ENCODE data around the gene PDZD2. TPM values are rescaled to one million over a fixed set of nuclear protein-coding genes. Genes with fewer than 3 reads are reported as not detected.

PDZD2 gene
- polyA plus RNA-seq, 1 donor from 2014 or later = 3.1 TPM

DNA sequence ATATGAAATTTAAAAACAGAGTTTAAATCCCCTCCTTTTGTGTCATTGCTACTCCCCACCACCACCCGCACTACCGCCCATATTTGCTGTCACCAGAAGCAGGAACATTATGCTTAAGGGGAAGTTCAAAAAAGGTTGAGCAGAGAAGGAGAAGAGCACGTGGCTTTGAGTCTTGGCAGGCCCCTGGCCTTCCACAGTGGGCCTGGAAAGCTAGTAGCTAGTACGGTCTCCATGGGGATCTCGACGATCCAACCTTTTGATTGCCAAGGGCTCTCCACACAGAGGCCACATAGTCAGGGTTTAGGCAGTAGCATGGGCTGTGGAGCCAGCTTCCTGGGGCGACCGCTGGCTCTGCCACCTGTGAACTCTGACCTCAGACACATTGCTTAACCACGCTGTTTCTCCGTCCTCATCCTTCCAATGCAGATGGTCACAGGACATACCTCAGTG is 445.1 kb downstream of the PDZD2 start:
- Histone ChIP-seq H3K36me3 (ENCODE audit: insufficient read depth, low read length) (no peaks in the 10 kb centered on the region), H2AFZ (ENCODE audit: low read depth, low read length) (no peak overlapping the region), H3F3A (ENCODE audit: insufficient read depth, low read length, poor library complexity, severe bottlenecking) (no peaks in the 10 kb centered on the region), H4K20me1 (ENCODE audit: insufficient read depth) (no peaks in the 10 kb centered on the region), H3K4me3 (ENCODE audit: low read length) (no peak overlapping the region), H3K79me2 (replicated peaks; ENCODE audit: insufficient read depth, low read length) (no peaks in the 10 kb centered on the region), H3K27me3 (ENCODE audit: insufficient read depth, low read depth, low read length) (no peaks in the 10 kb centered on the region), H3K9me2 (ENCODE audit: insufficient read depth, low read length) (no peaks in the 10 kb centered on the region), H3K27ac (ENCODE audit: low read length) (no peak overlapping the region), H3K9ac (ENCODE audit: low read length) (no peak overlapping the region), H3K9me3 (ENCODE audit: low read length) (no peaks in the 10 kb centered on the region), H3K4me2 (ENCODE audit: low read length) (no peak overlapping the region)
- TF ChIP-seq POLR2AphosphoS5 (IDR thresholded peaks at IDR 0.05) (no peak), SMC3 (conservative IDR thresholded peaks at IDR 0.05; ENCODE audit: poor library complexity) (no peak), TAF1 (IDR thresholded peaks at IDR 0.05; ENCODE audit: low read depth) (no peak)
- TF ChIP-seq, protein P1, sequence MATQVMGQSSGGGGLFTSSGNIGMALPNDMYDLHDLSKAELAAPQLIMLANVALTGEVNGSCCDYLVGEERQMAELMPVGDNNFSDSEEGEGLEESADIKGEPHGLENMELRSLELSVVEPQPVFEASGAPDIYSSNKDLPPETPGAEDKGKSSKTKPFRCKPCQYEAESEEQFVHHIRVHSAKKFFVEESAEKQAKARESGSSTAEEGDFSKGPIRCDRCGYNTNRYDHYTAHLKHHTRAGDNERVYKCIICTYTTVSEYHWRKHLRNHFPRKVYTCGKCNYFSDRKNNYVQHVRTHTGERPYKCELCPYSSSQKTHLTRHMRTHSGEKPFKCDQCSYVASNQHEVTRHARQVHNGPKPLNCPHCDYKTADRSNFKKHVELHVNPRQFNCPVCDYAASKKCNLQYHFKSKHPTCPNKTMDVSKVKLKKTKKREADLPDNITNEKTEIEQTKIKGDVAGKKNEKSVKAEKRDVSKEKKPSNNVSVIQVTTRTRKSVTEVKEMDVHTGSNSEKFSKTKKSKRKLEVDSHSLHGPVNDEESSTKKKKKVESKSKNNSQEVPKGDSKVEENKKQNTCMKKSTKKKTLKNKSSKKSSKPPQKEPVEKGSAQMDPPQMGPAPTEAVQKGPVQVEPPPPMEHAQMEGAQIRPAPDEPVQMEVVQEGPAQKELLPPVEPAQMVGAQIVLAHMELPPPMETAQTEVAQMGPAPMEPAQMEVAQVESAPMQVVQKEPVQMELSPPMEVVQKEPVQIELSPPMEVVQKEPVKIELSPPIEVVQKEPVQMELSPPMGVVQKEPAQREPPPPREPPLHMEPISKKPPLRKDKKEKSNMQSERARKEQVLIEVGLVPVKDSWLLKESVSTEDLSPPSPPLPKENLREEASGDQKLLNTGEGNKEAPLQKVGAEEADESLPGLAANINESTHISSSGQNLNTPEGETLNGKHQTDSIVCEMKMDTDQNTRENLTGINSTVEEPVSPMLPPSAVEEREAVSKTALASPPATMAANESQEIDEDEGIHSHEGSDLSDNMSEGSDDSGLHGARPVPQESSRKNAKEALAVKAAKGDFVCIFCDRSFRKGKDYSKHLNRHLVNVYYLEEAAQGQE (IDR thresholded peaks at IDR 0.05; ENCODE audit: borderline replicate concordance) = no peak

DNA sequence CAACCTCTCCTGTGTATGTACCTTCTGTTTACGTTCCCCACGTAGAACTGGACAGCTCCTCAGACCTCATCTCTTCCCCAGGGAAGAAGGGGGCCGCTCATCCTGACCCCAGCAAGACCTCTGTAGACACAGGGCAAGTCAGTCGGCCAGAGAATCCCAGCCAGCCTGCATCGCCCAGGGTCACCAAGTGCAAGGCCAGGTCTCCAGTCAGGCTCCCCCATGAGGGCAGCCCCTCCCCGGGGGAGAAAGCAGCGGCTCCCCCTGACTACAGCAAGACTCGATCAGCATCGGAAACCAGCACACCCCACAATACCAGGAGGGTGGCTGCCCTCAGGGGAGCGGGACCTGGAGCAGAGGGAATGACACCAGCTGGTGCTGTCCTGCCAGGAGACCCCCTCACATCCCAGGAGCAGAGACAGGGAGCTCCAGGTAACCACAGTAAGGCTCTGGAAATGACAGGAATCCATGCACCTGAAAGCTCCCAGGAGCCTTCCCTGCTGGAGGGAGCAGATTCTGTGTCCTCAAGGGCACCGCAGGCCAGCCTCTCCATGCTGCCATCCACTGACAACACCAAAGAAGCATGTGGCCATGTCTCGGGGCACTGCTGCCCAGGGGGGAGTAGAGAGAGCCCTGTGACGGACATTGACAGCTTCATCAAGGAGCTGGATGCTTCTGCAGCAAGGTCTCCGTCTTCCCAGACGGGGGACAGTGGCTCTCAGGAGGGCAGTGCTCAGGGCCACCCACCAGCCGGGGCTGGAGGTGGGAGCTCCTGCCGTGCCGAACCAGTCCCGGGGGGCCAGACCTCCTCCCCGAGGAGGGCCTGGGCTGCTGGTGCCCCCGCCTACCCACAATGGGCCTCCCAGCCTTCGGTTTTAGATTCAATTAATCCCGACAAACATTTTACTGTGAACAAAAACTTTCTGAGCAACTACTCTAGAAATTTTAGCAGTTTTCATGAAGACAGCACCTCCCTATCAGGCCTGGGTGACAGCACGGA is 448.5 kb downstream of the PDZD2 start:
- no peaks in the 10 kb centered on the region for H3K36me3 ChIP-seq (ENCODE audit: insufficient read depth, low read length)
- no peak overlapping the region for H3K27ac ChIP-seq (ENCODE audit: low read length)

More for the DNA sequence above, 448.5 kb downstream of the PDZD2 start:
- no peak overlapping the region for H3K4me3 ChIP-seq (ENCODE audit: low read length)
- TF ChIP-seq, protein P1 (IDR thresholded peaks at IDR 0.05; ENCODE audit: borderline replicate concordance) = no peak
- no peak for TF ChIP-seq RAD21 (conservative IDR thresholded peaks at IDR 0.05)
- no peak for TF ChIP-seq EZH2 (IDR thresholded peaks at IDR 0.05; ENCODE audit: borderline replicate concordance, insufficient read depth, low read length, poor library complexity, severe bottlenecking)
- no peak for TF ChIP-seq POLR2AphosphoS5 (IDR thresholded peaks at IDR 0.05)
- TF ChIP-seq SMC3 (conservative IDR thresholded peaks at IDR 0.05; ENCODE audit: poor library complexity) = no peak
- TF ChIP-seq, protein P2, sequence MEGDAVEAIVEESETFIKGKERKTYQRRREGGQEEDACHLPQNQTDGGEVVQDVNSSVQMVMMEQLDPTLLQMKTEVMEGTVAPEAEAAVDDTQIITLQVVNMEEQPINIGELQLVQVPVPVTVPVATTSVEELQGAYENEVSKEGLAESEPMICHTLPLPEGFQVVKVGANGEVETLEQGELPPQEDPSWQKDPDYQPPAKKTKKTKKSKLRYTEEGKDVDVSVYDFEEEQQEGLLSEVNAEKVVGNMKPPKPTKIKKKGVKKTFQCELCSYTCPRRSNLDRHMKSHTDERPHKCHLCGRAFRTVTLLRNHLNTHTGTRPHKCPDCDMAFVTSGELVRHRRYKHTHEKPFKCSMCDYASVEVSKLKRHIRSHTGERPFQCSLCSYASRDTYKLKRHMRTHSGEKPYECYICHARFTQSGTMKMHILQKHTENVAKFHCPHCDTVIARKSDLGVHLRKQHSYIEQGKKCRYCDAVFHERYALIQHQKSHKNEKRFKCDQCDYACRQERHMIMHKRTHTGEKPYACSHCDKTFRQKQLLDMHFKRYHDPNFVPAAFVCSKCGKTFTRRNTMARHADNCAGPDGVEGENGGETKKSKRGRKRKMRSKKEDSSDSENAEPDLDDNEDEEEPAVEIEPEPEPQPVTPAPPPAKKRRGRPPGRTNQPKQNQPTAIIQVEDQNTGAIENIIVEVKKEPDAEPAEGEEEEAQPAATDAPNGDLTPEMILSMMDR (IDR thresholded peaks at IDR 0.05; ENCODE audit: poor library complexity, severe bottlenecking) = no peak
- no peak for TF ChIP-seq EP300 (conservative IDR thresholded peaks at IDR 0.05; ENCODE audit: poor library complexity, severe bottlenecking)
- TF ChIP-seq TAF1 (IDR thresholded peaks at IDR 0.05; ENCODE audit: low read depth) = no peak
- TF ChIP-seq MXI1 (conservative IDR thresholded peaks at IDR 0.05; ENCODE audit: poor library complexity, severe bottlenecking) = no peak
- H3K4me2 ChIP-seq (ENCODE audit: low read length) = no peak overlapping the region
- H2AFZ ChIP-seq (ENCODE audit: low read depth, low read length) = no peak overlapping the region
- no peaks in the 10 kb centered on the region for H3K27me3 ChIP-seq (ENCODE audit: insufficient read depth, low read depth, low read length)
- no peaks in the 10 kb centered on the region for H3K79me2 ChIP-seq (replicated peaks; ENCODE audit: insufficient read depth, low read length)
- no peaks in the 10 kb centered on the region for H3K9me2 ChIP-seq (ENCODE audit: insufficient read depth, low read length)
- no peak overlapping the region for H3K9ac ChIP-seq (ENCODE audit: low read length)
- H3K9me3 ChIP-seq (ENCODE audit: low read length) = no peaks in the 10 kb centered on the region
- H4K20me1 ChIP-seq (ENCODE audit: insufficient read depth) = no peaks in the 10 kb centered on the region
- no peaks in the 10 kb centered on the region for H3F3A ChIP-seq (ENCODE audit: insufficient read depth, low read length, poor library complexity, severe bottlenecking)
